ENCODE measurements around the gene SUSD4. TPM values are rescaled to one million over a fixed set of nuclear protein-coding genes. Genes with fewer than 3 reads are reported as not detected.

Gene SUSD4, protein sequence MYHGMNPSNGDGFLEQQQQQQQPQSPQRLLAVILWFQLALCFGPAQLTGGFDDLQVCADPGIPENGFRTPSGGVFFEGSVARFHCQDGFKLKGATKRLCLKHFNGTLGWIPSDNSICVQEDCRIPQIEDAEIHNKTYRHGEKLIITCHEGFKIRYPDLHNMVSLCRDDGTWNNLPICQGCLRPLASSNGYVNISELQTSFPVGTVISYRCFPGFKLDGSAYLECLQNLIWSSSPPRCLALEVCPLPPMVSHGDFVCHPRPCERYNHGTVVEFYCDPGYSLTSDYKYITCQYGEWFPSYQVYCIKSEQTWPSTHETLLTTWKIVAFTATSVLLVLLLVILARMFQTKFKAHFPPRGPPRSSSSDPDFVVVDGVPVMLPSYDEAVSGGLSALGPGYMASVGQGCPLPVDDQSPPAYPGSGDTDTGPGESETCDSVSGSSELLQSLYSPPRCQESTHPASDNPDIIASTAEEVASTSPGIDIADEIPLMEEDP
- total RNA-seq (10 to 100 TPM; 13.9 to 17.7 TPM), polyA plus RNA-seq (ENCODE audit: insufficient read depth, low read depth, low replicate concordance) (13.9 TPM)
- long read RNA-seq, donor 1, partial matches to known transcripts, result 0 of 1 reads
- long read RNA-seq, donor 1, other reads (novel, unspliced or antisense), result 0 of 1 reads
- long read RNA-seq, donor 2, result 0 reads

DNA sequence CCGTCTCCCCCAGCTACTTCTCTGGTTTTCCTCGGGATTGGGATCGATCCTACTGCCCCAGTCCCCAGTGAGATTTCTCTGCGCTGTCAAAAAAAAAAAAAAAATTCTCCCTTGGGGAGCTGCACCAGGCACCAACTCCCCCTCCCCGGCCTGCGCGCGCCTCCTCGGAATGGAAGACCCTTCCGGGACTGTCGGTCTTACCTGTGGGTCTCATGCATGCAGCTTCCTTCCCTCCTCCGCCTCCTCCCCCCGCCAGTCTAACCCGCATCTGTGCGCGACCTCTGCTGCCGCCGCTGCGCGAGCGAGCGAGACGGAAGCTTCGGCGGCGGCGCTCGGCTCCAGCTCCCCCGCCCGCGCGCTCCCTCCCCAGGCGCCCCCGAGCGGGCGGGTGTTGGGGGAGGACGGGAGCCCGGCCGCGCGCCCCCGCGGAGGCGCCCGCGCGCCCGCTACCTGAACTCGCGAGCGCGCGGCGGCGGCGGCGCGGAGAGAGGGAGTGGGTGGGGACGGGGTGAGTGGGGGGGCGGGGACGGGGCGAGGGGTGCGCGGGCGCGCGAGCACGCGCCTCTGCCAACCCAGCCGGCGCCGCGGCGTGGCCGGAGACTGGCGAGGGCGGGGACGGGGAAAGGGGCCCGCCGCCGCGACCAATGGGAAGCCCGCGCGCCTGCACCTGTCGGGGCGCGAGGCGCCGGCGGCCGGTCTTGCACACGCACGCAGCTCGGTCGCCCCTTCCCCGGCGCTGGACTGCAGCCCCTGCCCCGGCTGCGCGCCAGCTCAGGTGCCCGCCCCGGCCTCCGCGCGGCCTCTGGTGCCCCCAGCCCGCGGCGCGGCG lies at the start of gene SUSD4:
TSS of gene SUSD4 (minus strand) at position 321 of the 829 bp plus-strand sequence. CDS start 751 bp downstream, outside the sequence.
- H3K27ac ChIP-seq, result no peak within 1 kb of the TSS
- intact Hi-C loops (cut with DNase I; ENCODE audit: low total_unique reads), result no loop called here
- no peaks in the 10 kb centered on the region for H3K27me3 ChIP-seq
- H3K9me3 ChIP-seq, result no peaks in the 10 kb centered on the region
- peaks cover 7% of the 10 kb centered on the region for H3K4me1 ChIP-seq
- 0 to 1% methylated on average over 25 to 68 of the region's 111 CpGs for WGBS, 2 donors
- peak within 1 kb of the TSS; percentile 55 to 64 for H3K4me3 ChIP-seq
- TF ChIP-seq CTCF (IDR thresholded peaks at IDR 0.05), result no peak
- no peak for TF ChIP-seq POLR2A (IDR thresholded peaks at IDR 0.05)
- H3K36me3 ChIP-seq (ENCODE audit: low read depth, missing control alignments), result no peaks in the 10 kb centered on the region
- peak; percentile 68 for DNase-seq

DNA sequence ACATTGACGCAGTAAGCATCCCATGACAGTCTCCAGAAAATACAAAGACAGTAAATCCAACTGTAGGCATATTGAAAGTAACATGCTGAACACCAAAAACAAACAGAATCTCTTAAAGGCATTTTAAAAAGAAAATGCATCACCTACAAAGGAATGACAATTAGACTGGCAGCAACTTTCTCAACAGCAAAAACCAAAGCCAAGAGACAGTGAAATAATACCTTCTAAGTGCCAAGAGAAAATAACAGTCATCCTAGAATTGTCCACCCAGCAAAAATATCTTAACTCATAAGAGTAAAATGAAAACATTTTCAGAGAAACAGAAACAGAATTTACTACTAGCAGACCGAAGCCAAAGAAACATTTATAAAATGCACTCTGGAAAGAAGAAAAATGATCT lies 49.2 kb upstream of the SUSD4 start:
- Histone ChIP-seq H3K27me3 (no peaks in the 10 kb centered on the region), H3K9me3 (no peaks in the 10 kb centered on the region), H3K4me1 (no peaks in the 10 kb centered on the region), H3K4me3 (no peak overlapping the region), H3K27ac (no peak overlapping the region), H3K36me3 (ENCODE audit: low read depth, missing control alignments) (no peaks in the 10 kb centered on the region)
- WGBS, 2 donors, result 93 to 95% methylated on average over 2 of the region's 2 CpGs
- DNase-seq, result no peak
- TF ChIP-seq POLR2A (IDR thresholded peaks at IDR 0.05), result no peak
- TF ChIP-seq CTCF (IDR thresholded peaks at IDR 0.05), result no peak
- intact Hi-C loops (cut with DNase I; ENCODE audit: low total_unique reads), result no loop called here

GRCh38 chr1:223411710-223412109 lies 47.7 kb upstream of the SUSD4 start:
- H3K9me3 ChIP-seq, result no peaks in the 10 kb centered on the region
- H3K4me3 ChIP-seq, result no peak overlapping the region
- no peaks in the 10 kb centered on the region for H3K4me1 ChIP-seq
- TF ChIP-seq POLR2A (IDR thresholded peaks at IDR 0.05) (no peak), CTCF (IDR thresholded peaks at IDR 0.05) (no peak)
- H3K27ac ChIP-seq, result no peak overlapping the region
- intact Hi-C loops (cut with DNase I; ENCODE audit: low total_unique reads), result no loop called here
- H3K36me3 ChIP-seq (ENCODE audit: low read depth, missing control alignments), result no peaks in the 10 kb centered on the region
- no peak for DNase-seq
- no peaks in the 10 kb centered on the region for H3K27me3 ChIP-seq

GRCh38 chr1:223411309-223411708 lies 47.3 kb upstream of the SUSD4 start:
- no peaks in the 10 kb centered on the region for H3K9me3 ChIP-seq
- H3K27ac ChIP-seq, result no peak overlapping the region
- 76 to 79% methylated on average over 2 of the region's 2 CpGs for WGBS, 2 donors
- intact Hi-C loops (cut with DNase I; ENCODE audit: low total_unique reads), result no loop called here
- no peak for TF ChIP-seq CTCF (IDR thresholded peaks at IDR 0.05)
- no peak for TF ChIP-seq POLR2A (IDR thresholded peaks at IDR 0.05)
- H3K36me3 ChIP-seq (ENCODE audit: low read depth, missing control alignments), result no peaks in the 10 kb centered on the region
- no peak overlapping the region for H3K4me3 ChIP-seq
- DNase-seq, result no peak
- no peaks in the 10 kb centered on the region for H3K27me3 ChIP-seq
- H3K4me1 ChIP-seq, result no peaks in the 10 kb centered on the region
